Stimulated activated CD8-positive, alpha-beta memory T cell treated with anti-CD3 and anti-CD28 coated beads, Interleukin-15, amount 100 ng/mL, for 4 hours (primary cell): Measurements from ENCODE around the gene RGS3.

ENCODE experiments used
- DNase-seq, 2 donors: peaks; one replicate each; pipeline ENCODE4 v3.0.0-alpha.2; 2020; ENCODE audit warnings: low read depth in 2 of 2

RGS3 gene

DNA sequence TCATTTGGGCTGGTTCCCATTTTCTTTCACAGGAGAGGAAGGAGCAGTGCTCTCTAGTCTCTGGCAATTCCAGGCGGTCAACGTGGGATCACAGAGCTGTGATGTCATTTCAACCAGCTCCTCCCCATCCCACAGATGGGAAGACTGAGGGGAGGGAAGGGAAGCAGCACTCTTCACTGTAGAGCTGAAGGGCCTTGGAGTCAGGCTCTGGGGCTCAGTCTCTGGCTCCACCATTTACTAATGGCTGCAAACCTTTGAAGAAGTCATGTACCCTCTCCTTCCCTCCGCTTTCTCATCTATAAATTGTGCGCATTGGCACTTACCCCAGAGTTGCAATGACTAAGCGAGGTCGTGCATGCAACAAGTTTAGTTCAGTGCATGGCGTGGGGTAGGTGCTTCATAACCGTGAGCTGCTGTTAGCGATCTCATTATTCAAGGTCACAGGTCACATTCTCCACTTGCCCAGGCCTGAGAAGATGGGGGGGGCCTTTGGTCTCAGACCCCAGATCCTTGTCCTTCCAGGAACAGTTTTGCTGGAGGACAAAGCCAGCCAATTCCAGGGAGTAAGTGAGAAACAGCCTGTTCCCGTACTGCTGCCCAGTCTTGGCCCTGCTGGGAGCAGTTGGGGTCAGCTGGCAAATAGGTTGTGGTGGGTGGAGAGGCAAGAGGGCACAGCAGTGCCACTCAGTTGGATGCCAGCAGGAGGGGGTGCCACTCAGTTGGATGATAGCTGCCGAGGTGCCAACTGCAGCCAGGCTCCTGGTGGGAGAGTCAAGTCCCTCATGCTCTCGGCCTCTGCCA lies 136.7 kb downstream of the RGS3 start:
- DNase-seq: no peak

GRCh38 chr9:113600871-113601614 lies 137.5 kb downstream of the RGS3 start:
- DNase-seq: no peak

- DNase-seq: no peak
These were observed 138.1 kb downstream of the RGS3 start for GRCh38 chr9:113601656-113602055.

DNA sequence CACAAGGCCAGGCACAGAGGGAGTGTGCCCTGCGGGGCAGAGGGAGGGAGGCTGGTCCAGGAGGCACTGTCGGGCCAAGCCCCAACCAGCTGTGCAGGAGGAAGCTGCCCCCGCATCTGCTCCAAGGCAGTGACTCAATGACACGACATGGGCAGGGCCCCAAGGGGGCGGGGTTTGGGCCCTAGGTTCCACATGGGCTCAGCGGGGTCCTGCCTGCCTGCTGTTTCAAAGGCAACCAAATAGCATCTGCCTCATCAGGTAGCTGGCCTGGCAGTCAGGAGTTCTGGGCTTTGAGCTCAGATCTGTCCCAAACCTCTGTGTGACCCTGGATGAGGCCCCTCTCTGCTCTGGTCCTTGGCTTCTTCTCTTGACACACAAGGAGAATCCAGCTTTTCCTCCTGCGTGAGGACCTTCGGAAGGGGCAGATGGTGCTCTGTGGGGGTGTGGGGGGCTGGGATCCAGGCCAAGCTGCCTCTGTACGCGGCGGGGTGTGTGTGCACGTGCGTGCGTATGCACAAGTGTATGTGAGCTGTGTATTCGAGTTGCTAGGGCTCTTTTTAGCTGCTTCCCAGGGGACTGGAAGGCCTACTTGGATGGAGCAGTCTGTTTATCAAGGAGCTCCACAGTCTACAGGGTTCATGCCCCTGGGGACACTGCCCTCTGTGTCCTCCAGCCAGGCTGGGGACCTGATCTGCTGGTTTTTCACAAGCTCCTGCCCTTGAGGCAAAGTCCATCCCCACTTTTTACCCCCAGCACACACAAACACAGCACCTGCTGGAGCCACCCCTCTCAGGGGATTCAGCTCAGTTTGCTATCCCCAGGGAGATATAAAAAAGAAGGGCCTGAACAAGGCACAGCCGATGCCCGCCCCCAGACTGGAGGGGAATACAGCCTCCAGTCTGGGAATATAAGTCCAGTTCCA lies 138.9 kb downstream of the RGS3 start:
- peak; percentile 31 to 34 for DNase-seq

GRCh38 chr9:113603048-113603375 lies 139.5 kb downstream of the RGS3 start:
- no peak for DNase-seq

- DNase-seq: no peak
These were observed 140.2 kb downstream of the RGS3 start for GRCh38 chr9:113603773-113604172.

DNA sequence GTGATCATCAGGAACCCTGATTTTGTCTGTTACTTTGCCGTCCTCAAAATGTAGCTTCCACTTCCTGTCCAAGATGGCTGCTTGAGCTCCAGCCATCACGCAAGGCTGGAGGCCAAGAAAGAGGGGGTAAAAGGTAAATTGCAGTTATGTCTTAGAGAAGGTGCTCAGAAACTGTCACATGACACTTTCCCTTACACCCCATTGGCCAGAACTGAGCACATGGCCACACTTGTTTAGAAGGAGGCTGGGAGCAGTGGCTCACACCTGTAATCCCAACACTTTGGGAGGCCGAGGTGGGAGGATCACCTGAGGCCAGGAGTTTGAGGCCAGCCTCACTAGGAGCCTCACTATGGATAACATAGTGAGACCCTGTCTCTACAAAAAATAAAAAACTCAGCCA lies 140.9 kb downstream of the RGS3 start:
- no peak for DNase-seq

GRCh38 chr9:113606510-113606909 lies 143.0 kb downstream of the RGS3 start:
- DNase-seq: no peak

DNA sequence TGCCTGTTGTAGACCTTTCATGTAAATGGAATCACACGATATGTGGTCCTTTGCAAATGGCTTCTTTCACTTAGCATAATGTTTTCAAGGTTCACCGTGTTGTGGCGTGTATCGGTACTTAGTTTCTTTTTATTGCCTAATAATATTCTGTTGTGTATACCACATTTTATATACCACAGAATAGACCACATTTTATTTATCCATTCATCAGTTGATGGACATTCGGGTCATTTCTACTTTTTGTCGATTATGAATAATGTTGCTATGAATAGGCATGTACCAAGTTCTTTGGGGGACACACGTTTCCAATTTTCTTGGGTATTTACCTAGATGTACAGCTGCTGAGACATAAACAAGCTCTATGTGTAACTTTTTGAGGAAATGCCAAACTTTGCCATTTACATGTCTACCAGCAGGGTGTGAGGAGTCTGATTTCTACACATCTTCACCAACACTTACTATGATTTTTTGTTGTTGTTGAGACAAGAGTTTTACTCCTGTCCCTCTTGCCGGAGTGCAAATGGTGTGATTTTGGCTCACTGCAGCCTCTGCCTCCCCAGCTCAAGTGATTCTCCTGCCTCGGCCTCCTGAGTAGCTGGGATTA lies 144.7 kb downstream of the RGS3 start:
- DNase-seq: no peak

GRCh38 chr9:113609562-113610318 lies 146.2 kb downstream of the RGS3 start:
- DNase-seq: no peak

DNA sequence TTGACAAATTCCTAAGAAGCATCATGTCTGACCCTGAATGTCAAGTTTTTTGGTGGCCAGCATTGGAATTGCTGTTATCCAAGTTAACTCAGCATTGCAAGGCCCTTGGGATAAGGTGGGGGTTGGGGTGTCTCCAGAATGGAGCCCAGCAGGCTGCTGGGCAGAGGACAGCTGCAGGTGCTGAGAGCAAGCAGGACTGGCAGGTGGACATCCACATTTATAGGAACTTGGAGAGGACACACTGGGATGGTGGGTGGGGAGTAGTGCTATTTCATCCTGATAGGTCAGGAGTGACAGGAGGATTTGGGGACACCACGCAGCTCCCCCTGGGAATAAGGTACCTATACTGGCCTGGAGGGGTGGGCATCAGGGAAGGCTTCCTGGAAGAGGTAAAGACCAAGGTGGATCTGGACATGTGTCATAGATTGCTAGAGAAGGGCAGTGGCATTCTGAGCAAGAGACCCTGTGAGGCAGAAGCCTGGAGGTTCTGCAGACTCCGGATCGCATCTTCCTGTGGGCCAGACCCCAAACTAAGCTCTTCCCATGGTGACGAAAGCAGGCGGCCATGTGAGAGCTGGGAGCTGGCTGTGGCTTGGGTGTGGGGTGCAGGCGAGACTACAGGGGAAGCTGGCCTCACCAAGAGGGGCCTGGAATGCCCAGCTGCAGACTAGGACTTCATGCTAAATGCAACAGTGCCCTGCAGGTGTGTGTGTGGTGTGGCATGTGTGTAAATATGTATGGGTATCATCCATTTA lies 148.1 kb downstream of the RGS3 start:
- DNase-seq: no peak

GRCh38 chr9:113612216-113612747 lies 148.8 kb downstream of the RGS3 start:
- DNase-seq: no peak

- no peak for DNase-seq
These were observed 149.3 kb downstream of the RGS3 start for GRCh38 chr9:113612828-113613227.

- no peak for DNase-seq
These were observed 150.4 kb downstream of the RGS3 start for GRCh38 chr9:113613815-113614413.

GRCh38 chr9:113614843-113615648 lies 151.5 kb downstream of the RGS3 start:
- DNase-seq: no peak

DNA sequence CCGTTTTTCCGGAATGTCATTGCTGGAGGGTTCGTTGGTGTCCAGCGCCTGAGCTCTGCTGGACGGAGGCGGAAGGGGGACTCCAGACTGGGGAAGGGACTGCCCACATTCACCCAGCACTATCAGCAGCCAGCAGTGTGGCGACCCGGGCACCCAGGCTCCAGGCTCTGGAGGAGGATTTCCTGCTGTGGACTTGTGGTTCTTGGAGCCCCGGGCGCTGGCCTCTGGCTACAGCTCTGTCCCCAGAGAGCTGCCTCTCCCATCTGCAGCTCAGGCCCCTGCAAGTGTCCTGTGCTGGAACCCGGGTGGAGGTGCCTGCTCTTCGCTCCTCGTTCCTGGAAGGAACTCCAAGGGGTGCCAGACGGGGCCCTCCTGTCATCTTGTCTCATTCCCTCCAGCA lies 152.6 kb downstream of the RGS3 start:
- DNase-seq: no peak

- no peak for DNase-seq
These were observed 153.3 kb downstream of the RGS3 start for GRCh38 chr9:113616621-113617496.

- no peak for DNase-seq
These were observed 154.0 kb downstream of the RGS3 start for GRCh38 chr9:113617550-113617949.
